ENCODE data around the gene RNF157.
A peak's percentile ranks its signal among the peaks of the same experiment; 100 is the strongest.
"Not testable (repeated sequence)": the region's sequence is repeated elsewhere in the genome, so short reads cannot be mapped to it uniquely, and the experiment has no call there.

RNF157 gene

GRCh38 chr17:76274112-76274956 lies 34.0 kb upstream of the RNF157 start:
- peak overlapping the region in 1 of 2 donors; percentile 95 for H3K27ac Mint-ChIP-seq
- peaks cover 24 to 33% of the 10 kb centered on the region in 2 donors for H3K4me1 Mint-ChIP-seq (ENCODE audit: low read depth in 2 of 2)
- H3K36me3 Mint-ChIP-seq (ENCODE audit: insufficient read depth): peaks cover 56% of the 10 kb centered on the region
- H3K27me3 Mint-ChIP-seq: no peaks in the 10 kb centered on the region
- peak overlapping the region; percentile 10 to 75 for H3K4me3 Mint-ChIP-seq
- DNase-seq (no peak), ATAC-seq (replicated peaks) (no peak)
- no peaks in the 10 kb centered on the region for H3K9me3 Mint-ChIP-seq

GRCh38 chr17:76273445-76274111 lies 33.3 kb upstream of the RNF157 start:
- peaks cover 63% of the 10 kb centered on the region for H3K36me3 Mint-ChIP-seq (ENCODE audit: insufficient read depth)
- no peak for DNase-seq
- peak overlapping the region; percentile 10 to 75 for H3K4me3 Mint-ChIP-seq
- H3K27me3 Mint-ChIP-seq: no peaks in the 10 kb centered on the region
- no peaks in the 10 kb centered on the region for H3K9me3 Mint-ChIP-seq
- H3K27ac Mint-ChIP-seq: peak overlapping the region; percentile 95 to 96
- no peak for ATAC-seq (replicated peaks)
- H3K4me1 Mint-ChIP-seq (ENCODE audit: low read depth in 2 of 2): peaks cover 30 to 40% of the 10 kb centered on the region in 2 donors

GRCh38 chr17:76272541-76273444 lies 32.5 kb upstream of the RNF157 start:
- Mint-ChIP-seq H3K9me3 (no peaks in the 10 kb centered on the region), H3K4me1 (ENCODE audit: low read depth in 2 of 2) (peaks cover 37 to 48% of the 10 kb centered on the region in 2 donors), H3K36me3 (ENCODE audit: insufficient read depth) (peaks cover 71% of the 10 kb centered on the region), H3K27ac (peak overlapping the region; percentile 95 to 96), H3K4me3 (peak overlapping the region; percentile 75 to 82), H3K27me3 (no peaks in the 10 kb centered on the region)
- DNase-seq (no peak), ATAC-seq (replicated peaks) (peak; percentile 9)

- peaks cover 75% of the 10 kb centered on the region for H3K36me3 Mint-ChIP-seq (ENCODE audit: insufficient read depth)
- peak in 2 of 3 experiments; percentile 52 to 56 for DNase-seq
- H3K9me3 Mint-ChIP-seq: no peaks in the 10 kb centered on the region
- peaks cover 43 to 53% of the 10 kb centered on the region in 2 donors for H3K4me1 Mint-ChIP-seq (ENCODE audit: low read depth in 2 of 2)
- H3K27me3 Mint-ChIP-seq: no peaks in the 10 kb centered on the region
- H3K4me3 Mint-ChIP-seq: peak overlapping the region; percentile 75 to 82
- peak; percentile 42 for ATAC-seq (replicated peaks)
- peak overlapping the region; percentile 95 to 96 for H3K27ac Mint-ChIP-seq
Measured at GRCh38 chr17:76271669-76272540, 31.6 kb upstream of the RNF157 start.

- Mint-ChIP-seq H3K4me1 (ENCODE audit: low read depth in 2 of 2) (peaks cover 48 to 59% of the 10 kb centered on the region in 2 donors), H3K9me3 (no peaks in the 10 kb centered on the region)
Measured at GRCh38 chr17:76270770-76271668, 30.7 kb upstream of the RNF157 start.

GRCh38 chr17:76270127-76270592 lies 29.9 kb upstream of the RNF157 start:
- no peak for ATAC-seq (replicated peaks)
- Mint-ChIP-seq H3K9me3 (no peaks in the 10 kb centered on the region), H3K27me3 (no peaks in the 10 kb centered on the region), H3K4me3 (peak overlapping the region; percentile 87 to 91), H3K4me1 (ENCODE audit: low read depth in 2 of 2) (peaks cover 48 to 59% of the 10 kb centered on the region in 2 donors), H3K36me3 (ENCODE audit: insufficient read depth) (peaks cover 87% of the 10 kb centered on the region), H3K27ac (peak overlapping the region; percentile 95 to 96)
- no peak for DNase-seq

More at GRCh38 chr17:76270770-76271668, 30.7 kb upstream of the RNF157 start:
- Mint-ChIP-seq H3K27ac (peak overlapping the region; percentile 95 to 96), H3K4me3 (peak overlapping the region; percentile 75 to 82), H3K36me3 (ENCODE audit: insufficient read depth) (peaks cover 84% of the 10 kb centered on the region), H3K27me3 (no peaks in the 10 kb centered on the region)
- ATAC-seq (replicated peaks): no peak
- no peak for DNase-seq

- Mint-ChIP-seq H3K4me3 (peak overlapping the region; percentile 87 to 91), H3K9me3 (no peaks in the 10 kb centered on the region), H3K4me1 (ENCODE audit: low read depth in 2 of 2) (peaks cover 52 to 56% of the 10 kb centered on the region in 2 donors), H3K27me3 (no peaks in the 10 kb centered on the region), H3K36me3 (ENCODE audit: insufficient read depth) (peaks cover 91% of the 10 kb centered on the region), H3K27ac (peak overlapping the region; percentile 95 to 96)
- ATAC-seq (replicated peaks): no peak
- no peak for DNase-seq
Measured at GRCh38 chr17:76268991-76269981, 29.0 kb upstream of the RNF157 start.

GRCh38 chr17:76268015-76268749 lies 27.9 kb upstream of the RNF157 start:
- Mint-ChIP-seq H3K27ac (peak overlapping the region; percentile 95 to 96), H3K36me3 (ENCODE audit: insufficient read depth) (peaks cover 86% of the 10 kb centered on the region), H3K27me3 (no peaks in the 10 kb centered on the region), H3K9me3 (no peaks in the 10 kb centered on the region), H3K4me3 (peak overlapping the region; percentile 87 to 91), H3K4me1 (ENCODE audit: low read depth in 2 of 2) (peaks cover 58 to 63% of the 10 kb centered on the region in 2 donors)
- ATAC-seq (replicated peaks) (peak; percentile 23), DNase-seq (peak; percentile 53 to 64 (median 63))

GRCh38 chr17:76267581-76268001 lies 27.3 kb upstream of the RNF157 start:
- H3K27ac Mint-ChIP-seq: peak overlapping the region; percentile 95 to 96
- peak overlapping the region; percentile 87 to 91 for H3K4me3 Mint-ChIP-seq
- not testable (repeated sequence) for ATAC-seq (replicated peaks); DNase-seq; H3K27me3 Mint-ChIP-seq; H3K9me3 Mint-ChIP-seq
- H3K4me1 Mint-ChIP-seq (ENCODE audit: low read depth in 2 of 2): peaks cover 58 to 69% of the 10 kb centered on the region in 2 donors
- H3K36me3 Mint-ChIP-seq (ENCODE audit: insufficient read depth): peaks cover 80% of the 10 kb centered on the region

- Mint-ChIP-seq H3K4me1 (ENCODE audit: low read depth in 2 of 2) (peaks cover 58 to 68% of the 10 kb centered on the region in 2 donors), H3K9me3 (no peaks in the 10 kb centered on the region), H3K27me3 (no peaks in the 10 kb centered on the region), H3K36me3 (ENCODE audit: insufficient read depth) (peaks cover 76% of the 10 kb centered on the region), H3K27ac (peak overlapping the region; percentile 95 to 96), H3K4me3 (peak overlapping the region; percentile 87 to 91)
- ATAC-seq (replicated peaks): no peak
- DNase-seq: no peak
Measured at GRCh38 chr17:76267051-76267576, 26.8 kb upstream of the RNF157 start.

Measured in effector memory CD8-positive, alpha-beta T cell (primary cell).